ENCODE measurements around the gene TRDN.
"Not testable (repeated sequence)": the region's sequence is repeated elsewhere in the genome, so short reads cannot be mapped to it uniquely, and the experiment has no call there.

The TRDN gene

DNA sequence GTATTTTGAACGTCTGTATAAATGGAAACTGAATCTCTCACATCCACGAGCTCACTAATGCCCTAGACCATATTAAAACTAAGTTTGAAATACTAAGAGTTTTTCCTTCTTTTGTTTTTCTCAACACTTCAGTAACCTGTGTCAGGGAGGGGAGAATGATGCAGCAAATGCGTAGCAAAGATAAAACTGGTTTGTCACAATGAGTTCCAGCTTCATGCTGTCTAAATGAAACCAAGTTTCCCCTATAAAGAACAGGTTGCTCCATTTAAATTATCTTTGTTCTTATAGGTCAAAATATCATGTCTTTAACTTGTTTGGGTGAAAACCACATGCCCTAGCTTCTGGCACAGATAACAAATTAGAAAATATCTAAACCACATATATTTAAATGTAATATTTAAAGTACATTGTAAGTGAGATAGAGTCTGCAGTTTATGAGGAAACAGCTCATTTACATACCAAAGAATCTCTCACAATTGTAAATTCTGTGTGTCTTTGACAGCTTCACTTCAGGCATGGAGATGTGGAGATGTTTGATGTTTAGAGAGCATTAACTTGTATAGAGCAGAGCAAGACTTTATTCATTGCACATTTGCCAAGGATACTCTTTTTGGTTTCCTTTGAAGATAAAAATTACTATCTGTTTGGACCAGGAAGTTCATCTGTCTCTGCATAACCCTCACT is 7.3 kb downstream of the TRDN start:
- DNase-seq, result no peak

DNA sequence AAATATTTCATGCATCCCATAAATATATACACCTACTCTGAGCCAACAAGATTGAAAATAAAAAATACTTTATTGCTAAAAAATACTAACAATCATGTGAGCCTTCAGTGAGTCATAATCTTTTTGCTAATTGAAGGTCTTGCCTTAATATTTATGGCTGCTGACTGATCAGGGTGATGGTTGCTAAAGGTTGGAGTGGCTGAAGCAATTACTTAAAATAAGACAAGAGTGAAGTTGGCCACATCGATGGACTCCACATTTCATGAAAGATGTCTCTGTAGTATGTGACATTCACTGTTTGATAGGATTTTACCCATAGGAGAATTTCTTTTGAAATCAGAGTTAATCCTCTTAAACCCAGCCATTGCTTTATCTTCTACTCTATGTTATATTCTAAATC is 11.1 kb downstream of the TRDN start:
- no peak for DNase-seq

DNA sequence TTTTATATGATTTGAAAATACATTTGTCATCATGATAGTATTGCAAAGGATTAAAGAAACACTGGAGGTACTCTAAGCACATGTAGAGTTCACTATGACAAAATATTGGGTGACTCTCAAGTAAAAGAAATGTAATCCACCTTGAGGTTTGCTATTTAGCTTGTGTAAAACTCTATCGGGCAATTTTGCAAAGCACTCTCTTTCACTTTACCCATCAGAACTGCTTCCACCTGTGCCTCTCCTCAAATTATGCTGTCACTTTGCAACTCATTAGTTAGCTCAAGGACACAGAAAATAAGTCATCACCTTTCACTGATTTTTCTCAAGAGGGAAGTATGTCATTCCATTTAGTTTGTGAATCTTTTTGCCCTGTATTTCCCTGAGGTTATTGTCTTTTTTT is 14.0 kb downstream of the TRDN start:
- no peak for DNase-seq

DNA sequence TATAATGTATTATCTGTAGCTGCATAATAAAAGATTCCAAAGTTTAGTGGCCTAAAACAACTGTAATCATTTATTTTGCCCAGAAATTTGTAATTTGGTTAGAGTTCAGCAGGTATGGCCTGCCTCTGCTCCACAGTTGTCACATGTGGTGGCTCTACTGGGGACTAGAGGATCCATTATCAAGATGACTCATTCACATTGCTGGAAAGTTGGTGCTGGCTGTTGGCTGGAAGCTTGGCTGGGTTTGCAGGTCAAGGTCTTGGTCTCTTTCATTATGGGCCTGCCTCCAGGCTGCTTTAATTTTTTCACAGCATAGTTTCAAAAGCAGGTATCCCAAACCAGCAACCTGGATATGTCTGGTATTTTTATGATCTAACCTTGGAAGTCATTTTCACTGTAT is 17.6 kb downstream of the TRDN start:
- no peak for DNase-seq

DNA sequence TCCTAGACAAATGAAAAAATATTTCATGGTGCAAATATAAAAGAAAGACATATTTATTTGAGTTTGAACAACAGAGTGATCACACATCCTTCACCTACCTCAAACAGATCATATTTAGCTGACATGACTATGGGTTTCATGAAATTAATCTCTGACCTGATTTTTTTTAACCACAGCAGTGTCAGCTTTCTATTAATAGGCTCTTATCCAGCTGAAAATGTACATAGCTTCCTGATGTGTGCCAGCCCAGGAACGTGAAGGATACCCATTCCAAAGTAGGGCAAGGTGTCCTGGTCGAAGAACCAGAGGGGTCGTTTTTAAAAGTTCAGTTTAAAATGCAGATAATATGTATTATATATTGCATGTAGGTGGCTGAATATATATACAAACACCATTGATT is 19.8 kb downstream of the TRDN start:
- DNase-seq, result no peak

DNA sequence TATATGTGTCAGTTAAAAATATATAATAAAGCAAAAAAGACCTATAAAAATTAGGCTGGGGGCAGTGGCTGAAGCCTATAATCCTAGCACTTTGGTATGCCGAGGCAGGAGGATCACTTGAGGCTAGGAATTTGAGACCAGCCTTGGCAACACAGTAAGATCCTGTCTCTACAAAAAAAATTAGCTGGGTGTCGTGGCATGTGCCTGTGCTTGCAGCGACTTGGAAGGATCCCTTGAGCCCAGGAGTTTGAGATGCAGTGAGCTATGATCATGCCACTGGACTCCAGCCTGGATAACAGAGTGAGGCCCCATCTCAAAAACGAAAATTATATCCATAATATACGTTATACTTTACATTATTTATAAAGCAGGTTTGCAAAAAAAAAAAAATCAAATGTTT is 20.7 kb downstream of the TRDN start:
- DNase-seq, result no peak

DNA sequence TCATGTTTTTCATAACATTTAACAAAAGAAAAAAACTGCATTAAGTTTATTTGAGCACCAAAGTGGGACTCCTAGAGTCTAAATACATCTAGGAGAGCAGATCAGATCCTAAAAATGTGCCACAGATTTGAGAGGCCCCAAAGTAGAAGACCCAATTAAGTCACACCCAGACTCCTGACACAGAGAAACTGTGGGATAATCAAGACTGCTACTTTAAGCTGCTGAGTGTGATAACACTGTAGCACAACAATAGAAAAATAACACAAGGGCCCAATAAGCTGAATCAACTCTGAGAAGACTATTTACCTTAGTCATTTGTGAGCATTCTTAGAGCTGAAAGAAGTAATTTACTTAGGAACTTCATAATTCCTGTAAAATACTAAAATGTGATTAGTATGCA is 26.0 kb downstream of the TRDN start:
- DNase-seq, result no peak

DNA sequence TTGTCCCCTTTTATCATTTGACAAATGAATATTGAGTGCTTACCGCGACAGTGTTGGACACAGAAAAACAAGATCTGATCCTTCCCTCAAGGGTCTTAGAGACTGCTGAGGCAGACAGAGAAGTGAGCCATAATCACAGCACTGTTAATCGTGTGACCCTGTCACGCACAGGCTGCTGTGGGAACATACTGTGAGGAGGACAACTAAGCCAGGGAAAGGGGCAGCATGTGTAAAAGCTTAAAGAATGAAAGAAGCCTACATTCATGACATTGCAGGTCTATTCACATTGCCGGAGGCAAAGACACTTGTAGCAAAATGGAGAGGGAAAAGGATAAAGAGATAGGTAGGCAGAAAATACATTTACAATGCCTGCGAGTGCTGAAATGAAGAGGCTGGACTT is 32.7 kb downstream of the TRDN start:
- no peak for DNase-seq

DNA sequence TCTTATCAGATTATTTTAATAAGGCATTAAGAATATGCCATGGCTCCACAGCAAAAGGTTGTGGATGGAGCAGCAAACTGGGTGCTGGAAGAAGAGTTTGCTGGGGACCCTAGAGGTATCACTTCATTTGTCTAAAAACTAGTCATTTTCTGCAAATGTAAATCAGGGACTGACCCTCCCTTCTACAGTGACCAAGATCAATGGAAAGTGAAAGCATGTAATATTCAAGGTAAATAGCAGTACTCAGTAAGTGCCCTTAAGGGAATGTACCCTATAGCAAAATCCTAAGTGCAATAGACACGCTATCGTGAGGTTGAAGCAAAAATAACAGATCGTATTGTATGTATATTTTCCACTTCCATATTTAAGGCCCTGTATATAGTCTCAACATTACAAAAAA is 38.7 kb downstream of the TRDN start:
- no peak for DNase-seq

DNA sequence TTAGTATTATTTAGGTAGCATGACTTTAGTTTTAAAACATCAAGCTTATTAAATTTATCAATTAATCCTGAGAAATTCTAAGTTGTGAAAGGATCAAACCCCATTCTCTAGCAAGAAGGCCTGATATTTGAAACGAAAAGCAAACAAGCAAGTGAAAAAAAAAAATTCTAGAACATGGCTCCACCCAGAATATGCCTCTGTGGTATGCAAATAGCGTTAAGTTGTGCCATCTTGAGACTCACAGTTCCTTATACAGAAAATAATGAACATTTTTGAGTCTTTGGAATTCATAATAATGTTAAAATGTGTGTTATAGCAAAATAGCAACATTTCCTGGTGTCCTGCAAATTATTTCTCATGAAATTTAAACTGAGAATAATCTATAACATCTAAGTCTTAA is 42.0 kb downstream of the TRDN start:
- DNase-seq, result no peak

DNA sequence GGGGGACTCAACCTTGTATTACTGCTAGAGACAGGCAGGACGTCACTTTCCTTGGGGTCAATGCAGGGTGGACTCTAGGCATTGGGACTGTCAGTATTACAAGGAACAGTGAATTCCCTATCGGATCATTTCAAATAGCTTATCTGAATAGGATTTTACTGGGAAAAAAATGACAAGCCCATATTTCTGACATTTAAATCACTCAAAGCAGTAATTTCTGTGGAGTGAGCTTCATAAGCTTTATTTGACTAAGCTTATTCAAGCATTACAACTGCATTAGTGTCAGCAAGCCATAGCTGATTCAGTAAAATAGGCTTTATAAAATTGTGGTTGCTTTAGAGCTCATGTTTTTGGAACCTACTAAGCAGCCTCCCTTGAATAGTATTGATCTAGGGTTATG is 44.3 kb downstream of the TRDN start:
- DNase-seq, result no peak

DNA sequence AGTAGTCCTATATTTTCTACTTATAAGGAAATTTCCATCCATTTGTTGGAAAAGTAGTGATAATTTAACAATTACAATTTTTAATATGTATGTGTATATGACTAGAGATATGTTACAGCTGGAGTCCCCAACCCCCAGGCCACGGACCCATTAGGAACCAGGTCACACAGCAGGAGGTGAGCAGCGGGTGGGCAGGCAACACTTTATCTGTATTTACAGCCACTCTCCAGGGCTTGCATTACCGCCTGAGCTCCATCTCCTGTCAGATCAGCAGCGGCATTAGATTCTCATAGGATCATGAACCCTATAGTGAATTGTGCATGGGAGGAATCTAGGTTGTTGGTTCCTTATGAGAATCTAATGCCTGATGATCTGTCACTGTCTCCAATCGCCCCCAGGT is 46.8 kb downstream of the TRDN start:
- DNase-seq, result no peak

DNA sequence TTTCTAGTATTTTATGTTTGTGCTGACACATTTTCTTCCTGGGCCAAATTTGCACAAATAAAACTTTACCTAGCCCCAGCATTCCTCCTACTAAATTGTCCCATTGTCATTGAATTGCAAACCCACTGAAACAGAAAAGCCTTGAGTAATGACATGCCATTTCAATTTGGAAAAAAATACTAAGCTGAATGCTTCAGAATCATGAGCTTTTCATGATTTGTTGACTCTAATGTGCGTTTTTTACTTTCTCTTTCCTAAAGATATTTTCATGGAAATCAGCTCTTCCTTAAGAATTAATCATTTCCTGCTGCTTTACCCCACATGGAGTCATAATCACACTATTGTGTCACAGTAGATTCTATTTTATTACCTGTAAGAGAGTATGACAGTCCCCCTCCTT is 47.4 kb downstream of the TRDN start:
- DNase-seq, result no peak

DNA sequence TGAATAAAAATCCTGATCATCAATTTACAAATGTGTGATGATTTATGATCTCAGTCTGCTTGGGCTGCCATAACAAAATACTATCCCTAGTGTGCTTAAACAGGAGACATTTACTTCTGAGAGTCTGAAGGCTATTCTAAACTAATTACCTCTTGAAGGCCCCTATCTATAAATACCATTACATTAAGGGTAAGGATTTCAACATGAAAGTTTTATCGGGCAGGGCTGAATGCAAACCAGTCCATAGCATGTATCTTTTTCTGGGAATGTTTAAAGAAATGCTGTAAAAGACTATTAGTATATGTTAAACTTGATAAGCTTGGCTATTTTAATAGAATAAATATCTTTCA is 48.2 kb downstream of the TRDN start:
- no peak for DNase-seq

DNA sequence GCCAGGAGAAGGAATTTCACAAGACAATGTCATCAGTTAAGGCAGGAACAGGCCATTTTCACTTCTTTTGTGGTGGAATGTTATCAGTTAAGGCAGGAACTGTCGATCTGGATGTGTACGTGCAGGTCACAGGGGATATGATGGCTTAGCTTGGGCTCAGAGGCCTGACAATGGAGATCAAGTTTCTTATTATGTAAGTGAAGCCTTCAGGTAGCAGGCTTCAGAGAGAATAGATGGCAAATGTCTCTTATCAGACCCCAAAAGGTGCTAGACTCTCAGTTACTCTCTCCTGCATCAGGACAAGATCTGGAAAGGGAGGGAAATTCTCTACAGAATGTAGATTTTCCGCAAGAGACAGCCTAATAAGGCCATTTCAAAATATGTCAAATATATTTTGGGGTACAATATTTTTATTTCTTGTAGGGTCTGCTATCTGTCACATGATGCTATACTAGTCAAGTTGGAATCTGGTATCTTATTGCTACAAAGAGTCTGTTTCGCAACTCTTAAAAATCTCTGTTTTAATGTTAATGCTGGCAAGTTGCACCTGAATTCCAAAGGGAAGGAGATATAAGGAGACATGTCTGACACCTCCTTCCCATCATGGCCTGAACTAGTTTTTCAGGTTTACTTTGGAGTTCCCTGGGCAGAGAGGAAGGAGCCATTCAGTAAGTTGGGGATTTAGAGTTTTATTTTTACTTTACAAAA is 48.8 kb downstream of the TRDN start:
- no peak for DNase-seq

DNA sequence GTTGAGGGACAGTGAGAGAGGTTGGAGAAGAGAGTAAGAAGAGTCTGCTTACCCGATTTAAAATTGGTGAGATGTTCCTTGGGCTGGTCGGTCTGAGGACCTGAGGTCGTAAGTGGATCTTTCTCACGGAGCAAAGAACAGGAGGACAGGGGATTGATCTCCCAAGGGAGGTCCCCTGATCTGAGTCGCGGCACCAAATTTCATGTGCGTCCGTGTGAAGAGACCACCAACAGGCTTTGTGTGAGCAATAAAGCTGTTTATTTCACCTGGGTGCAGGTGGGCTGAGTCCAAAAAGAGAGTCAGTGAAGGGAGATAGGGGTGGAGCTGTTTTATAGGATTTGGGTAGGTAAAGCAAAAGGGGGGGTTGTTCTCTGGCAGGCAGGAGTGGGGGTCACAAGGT is 49.3 kb downstream of the TRDN start:
- not testable (repeated sequence) for DNase-seq

DNA sequence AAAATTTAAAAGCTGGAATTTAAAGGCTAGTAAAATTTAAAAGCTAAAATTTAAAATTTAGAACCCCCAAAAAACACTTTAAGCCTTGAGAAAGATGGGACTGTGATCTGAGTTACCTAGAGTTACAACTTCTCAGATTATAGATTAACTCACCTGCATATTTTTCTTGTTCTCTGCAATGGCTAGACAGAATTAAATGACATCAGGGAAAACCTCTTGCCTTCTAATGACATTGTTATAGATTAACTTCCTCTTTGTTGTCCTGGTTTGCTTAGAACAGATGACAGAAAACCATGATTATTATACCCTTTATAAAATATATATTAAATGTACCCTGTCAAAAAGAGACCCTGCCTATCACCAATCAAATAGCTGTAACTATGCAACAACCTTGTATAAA is 56.4 kb downstream of the TRDN start:
- no peak for DNase-seq

DNA sequence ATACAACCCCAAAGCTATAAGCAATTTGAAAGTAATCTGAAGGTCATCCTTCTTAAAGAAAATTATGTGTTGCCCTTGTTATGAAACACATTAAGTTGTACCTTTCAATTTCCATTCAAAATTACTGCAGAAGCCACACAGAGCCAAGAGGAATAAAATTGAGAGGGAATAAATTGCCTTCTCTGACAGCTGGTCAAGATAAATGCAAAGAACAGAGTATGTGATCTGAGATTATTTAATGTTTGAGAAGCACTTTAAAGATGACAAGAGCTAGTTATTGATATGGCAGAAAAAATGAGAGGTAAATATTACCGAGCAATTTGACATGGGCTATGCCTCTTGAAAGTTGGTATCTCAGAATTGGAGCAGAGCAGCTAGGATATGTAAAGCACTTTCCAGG is 61.6 kb downstream of the TRDN start:
- no peak for DNase-seq

DNA sequence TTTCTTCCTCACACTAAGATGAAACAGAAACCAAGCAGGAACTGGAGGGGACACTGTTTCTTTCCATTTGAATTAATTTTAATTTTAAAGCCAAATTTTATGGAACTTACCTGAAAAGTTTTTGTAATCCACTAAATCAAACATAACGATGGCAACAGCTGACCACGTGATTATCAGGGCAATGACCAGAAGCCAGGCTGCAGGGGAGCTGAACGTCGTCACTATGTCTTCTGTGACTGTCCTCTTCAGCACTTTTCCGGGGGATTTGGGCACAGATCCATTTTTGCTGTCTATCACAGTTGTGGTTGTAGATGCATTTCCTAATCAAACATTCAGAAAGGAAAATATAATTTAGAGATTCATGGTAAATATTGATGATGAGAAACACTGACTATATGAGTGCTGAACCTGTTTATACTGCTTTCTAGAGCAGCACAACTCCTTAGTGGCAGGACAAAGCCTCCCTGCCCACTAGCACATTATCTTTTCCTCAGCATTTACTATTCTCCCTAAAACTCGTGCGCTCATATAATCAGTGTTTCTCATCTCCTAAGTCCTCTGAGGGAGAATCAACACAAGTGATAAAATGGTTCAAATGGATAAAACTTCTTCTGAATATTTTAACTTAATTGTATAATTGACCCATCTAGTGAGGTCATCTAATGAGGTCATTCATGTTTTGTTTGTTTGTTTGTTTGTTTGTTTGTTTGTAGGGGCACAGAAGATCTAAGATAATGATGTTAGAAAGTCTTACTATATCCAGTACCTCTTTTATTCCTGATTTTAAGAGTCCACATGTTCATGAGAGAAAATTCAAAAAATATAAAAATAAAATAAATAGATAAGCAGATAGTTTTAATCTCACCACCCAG is 65.7 kb downstream of the TRDN start:
- no peak for DNase-seq

DNA sequence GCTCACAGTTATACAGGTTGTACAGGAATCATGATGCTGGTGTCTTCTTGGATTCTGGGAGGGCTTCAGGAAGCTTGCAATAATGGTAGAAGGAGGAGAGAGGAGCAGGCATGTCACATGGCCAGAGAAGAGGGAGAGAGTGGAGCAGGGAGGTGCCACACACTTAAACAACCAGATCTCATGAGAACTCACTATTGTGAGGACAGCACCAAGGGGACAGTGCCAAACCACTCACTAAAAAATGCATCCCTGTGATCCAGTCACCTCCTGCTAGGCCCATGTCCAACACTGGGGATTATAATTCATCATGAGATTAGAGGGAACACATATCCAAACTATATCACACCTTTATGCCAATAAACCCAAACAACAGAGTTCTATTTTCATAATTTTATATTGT is 67.2 kb downstream of the TRDN start:
- no peak for DNase-seq

DNA sequence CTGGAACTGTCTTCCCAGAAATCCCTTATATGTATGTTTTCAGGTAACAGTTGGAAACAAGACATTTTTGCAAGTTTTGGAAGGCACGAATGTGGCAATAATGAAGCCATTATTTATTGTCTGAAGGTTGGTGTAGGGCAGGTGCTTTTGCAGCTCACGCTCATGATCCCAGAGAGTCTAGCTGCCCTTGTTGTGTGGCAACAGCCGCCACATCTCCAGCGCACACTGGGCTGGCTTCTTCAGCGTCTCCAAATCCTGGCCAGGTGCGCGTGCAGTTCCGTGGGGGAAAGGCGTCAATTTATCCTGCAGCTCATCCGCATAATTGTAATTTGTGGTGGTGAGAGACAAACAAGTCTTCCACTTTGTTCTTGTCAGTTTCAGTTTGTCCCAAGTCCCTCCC is 71.2 kb downstream of the TRDN start:
- no peak for DNase-seq

DNA sequence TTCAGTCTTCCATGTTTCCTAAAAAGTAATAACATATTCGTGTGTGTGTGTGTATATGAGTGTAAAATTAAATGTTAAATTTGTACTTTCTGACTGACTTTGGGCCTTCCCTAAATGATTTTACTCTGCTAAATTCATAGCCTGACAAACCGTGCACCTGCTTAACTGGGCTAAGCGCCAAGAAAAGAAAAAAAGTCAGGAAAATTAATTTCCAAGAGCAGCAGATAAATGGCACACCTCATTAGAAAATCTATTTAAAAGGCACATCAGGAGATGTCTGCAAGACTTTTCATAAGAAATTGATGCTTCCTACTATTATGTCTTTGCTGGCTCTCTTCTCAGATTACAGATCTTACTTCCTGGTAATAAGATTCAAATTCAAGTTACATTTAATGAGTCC is 72.4 kb downstream of the TRDN start:
- no peak for DNase-seq

DNA sequence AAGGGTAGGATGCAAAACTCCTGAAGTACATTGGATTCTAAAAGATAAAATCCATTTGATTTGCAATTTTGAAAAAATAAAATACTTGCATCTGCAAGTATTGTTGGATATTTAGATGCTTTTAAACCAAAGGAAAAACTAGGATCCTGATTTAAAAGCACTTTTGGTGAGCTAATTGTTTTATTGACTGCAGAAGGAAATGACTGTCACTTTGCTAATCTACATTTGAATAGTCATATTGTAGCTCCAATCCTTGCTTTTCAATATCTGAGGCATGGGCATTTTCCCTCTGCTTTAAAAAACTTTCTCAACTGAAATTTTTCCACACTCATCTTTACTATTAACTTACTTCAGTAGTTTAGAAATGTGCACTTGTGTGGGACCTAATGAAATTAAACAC is 74.1 kb downstream of the TRDN start:
- DNase-seq, result no peak

DNA sequence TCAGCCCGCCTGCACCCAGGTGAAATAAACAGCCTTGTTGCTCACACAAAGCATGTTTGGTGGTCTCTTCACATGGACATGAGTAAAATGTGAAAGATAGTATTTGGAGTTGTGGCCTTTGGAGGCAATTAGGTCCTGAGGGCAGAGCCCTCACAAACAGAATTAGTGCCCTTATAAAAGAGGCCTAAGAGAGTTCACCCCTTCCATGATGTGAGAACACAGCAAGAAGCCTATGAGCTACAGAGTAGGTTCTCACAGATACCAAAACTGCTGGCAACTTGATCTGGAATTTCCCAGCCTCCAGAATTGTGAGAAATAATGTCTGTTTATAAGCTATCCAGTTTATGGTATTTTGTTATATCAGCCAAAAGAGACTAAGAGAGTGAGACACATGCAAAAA is 74.5 kb downstream of the TRDN start:
- no peak for DNase-seq
